Endodermal cell (in vitro differentiated cells): ENCODE results near the gene CC2D1A. TPM values are rescaled to one million over a fixed set of nuclear protein-coding genes. Genes with fewer than 3 reads are reported as not detected.

Source experiments
- DNase-seq: peaks from one replicate; pipeline ENCODE4 v3.0.0-alpha.2; 2017
- H3K27ac ChIP-seq: 2 replicates; pipeline ENCODE4 v1.5.1; 2013; ENCODE audit warnings: mild to moderate bottlenecking, low read depth, low read length, moderate library complexity
- H3K27me3 ChIP-seq: 2 replicates; pipeline ENCODE4 v1.6.1; 2013; ENCODE audit warnings: mild to moderate bottlenecking, low read length, moderate library complexity; ENCODE audit not compliant: insufficient read depth, control insufficient read depth, poor library complexity, severe bottlenecking
- H3K36me3 ChIP-seq: 2 replicates; pipeline ENCODE4 v1.7.0; 2013; ENCODE audit warnings: mild to moderate bottlenecking, low read length, moderate library complexity; ENCODE audit not compliant: control insufficient read depth, insufficient read depth
- H3K4me1 ChIP-seq: one replicate; pipeline ENCODE4 v1.7.0; 2013; ENCODE audit warnings: low read length; ENCODE audit not compliant: control insufficient read depth, insufficient read depth
- H3K4me3 ChIP-seq: 2 replicates; pipeline ENCODE4 v1.5.1; 2013; ENCODE audit warnings: mild to moderate bottlenecking, low read length, moderate library complexity
- H3K9ac ChIP-seq: 2 replicates; pipeline ENCODE4 v1.6.1; 2013; ENCODE audit warnings: mild to moderate bottlenecking, low read length, moderate library complexity; ENCODE audit not compliant: poor library complexity, severe bottlenecking; ENCODE audit errors: extremely low read depth
- H3K9me3 ChIP-seq: 2 replicates; pipeline ENCODE4 v1.6.1; 2013; ENCODE audit warnings: mild to moderate bottlenecking, low read length, moderate library complexity; ENCODE audit not compliant: control insufficient read depth
- H3K27ac Mint-ChIP-seq: 2 replicates; pipeline ENCODE4 v1.8.0; 2020; ENCODE audit warnings: mixed read lengths
- H3K27me3 Mint-ChIP-seq: 2 replicates; pipeline ENCODE4 v1.8.0; 2021; ENCODE audit warnings: mild to moderate bottlenecking, mixed read lengths; ENCODE audit not compliant: insufficient read depth
- H3K36me3 Mint-ChIP-seq: 2 replicates; pipeline ENCODE4 v1.8.0; 2020; ENCODE audit warnings: low read depth, mixed read lengths
- H3K4me1 Mint-ChIP-seq: 2 replicates; pipeline ENCODE4 v1.8.0; 2020; ENCODE audit warnings: mixed read lengths
- H3K4me3 Mint-ChIP-seq: 2 replicates; pipeline ENCODE4 v1.8.0; 2020; ENCODE audit warnings: mild to moderate bottlenecking, moderate library complexity, mixed read lengths
- H3K9me3 Mint-ChIP-seq: 2 replicates; pipeline ENCODE4 v1.8.0; 2020; ENCODE audit warnings: mild to moderate bottlenecking, mixed read lengths
- WGBS, 2 experiments: methylation state at CpG; one replicate each; pipeline versions ENCODE4 v1.1.5 to v1.1.7; 2013; ENCODE audit warnings: missing lambda C conversion rate in 2 of 2, mixed read lengths in 1 of 2; ENCODE audit not compliant: insufficient coverage in 1 of 2, insufficient read length in 1 of 2; 5-methylcytosine and 5-hydroxymethylcytosine counted together
- total RNA-seq, 2 donors: library from RNA; stranded (reverse); fragmentation: NEBNext Ultra II Directional in 1 of 2; extraction: Animal tissue kit (Norgen Biotek cat#: 25700) in 1 of 2; gene quantifications; 2 replicates in 1 of 2; 3 replicates in 1 of 2; pipeline ENCODE4 v1.2.1, GENCODE V29; 2021
- TF ChIP-seq, protein P1 (sequence below): fragments of 200-600 bp; sonication (generic); conservative IDR thresholded peaks from 2 replicates; pipeline ENCODE4 v1.5.0; 2021; ENCODE audit warnings: antibody characterized with exemption, mild to moderate bottlenecking

CC2D1A gene
- total RNA-seq, 2 donors from 2014 or later: 45.1 to 55.9 TPM

DNA sequence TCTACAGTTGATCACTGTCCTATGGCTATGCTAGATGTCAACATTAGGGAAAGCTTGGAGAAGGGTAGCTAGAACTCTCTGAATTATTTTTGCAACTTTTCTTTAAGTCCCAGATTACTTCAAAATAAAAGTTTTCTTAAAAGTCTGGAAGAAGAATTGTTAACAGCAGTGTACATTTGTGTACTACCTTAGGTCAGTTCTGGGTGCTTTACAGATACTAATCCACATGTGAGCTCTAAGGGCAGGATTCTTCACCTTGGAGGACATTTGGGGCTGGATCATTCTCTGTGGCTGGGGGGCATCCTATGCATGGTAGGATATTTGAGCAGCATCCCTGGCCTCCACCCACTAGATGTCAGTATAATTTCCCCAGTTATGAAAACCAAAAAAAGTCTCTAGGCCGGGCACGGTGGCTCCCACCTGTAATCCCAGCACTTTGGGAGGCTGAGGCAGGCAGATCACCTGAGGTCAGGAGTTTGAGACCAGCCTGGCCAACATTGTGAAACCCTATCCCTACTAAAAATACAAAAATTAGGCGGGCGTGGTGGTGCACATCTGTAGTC is 2.9 kb upstream of the CC2D1A start:
- DNase-seq: no peak
- WGBS, 2 experiments: 67 to 89% methylated on average over 2 to 4 of the region's 4 CpGs
- no peak overlapping the region for H3K4me3 ChIP-seq
- Mint-ChIP-seq H3K9me3 (no peaks in the 10 kb centered on the region), H3K27me3 (peaks cover 17% of the 10 kb centered on the region), H3K4me1 (peaks cover 8% of the 10 kb centered on the region), H3K27ac (no peak overlapping the region), H3K36me3 (no peaks in the 10 kb centered on the region), H3K4me3 (no peak overlapping the region)
- TF ChIP-seq, protein P1, sequence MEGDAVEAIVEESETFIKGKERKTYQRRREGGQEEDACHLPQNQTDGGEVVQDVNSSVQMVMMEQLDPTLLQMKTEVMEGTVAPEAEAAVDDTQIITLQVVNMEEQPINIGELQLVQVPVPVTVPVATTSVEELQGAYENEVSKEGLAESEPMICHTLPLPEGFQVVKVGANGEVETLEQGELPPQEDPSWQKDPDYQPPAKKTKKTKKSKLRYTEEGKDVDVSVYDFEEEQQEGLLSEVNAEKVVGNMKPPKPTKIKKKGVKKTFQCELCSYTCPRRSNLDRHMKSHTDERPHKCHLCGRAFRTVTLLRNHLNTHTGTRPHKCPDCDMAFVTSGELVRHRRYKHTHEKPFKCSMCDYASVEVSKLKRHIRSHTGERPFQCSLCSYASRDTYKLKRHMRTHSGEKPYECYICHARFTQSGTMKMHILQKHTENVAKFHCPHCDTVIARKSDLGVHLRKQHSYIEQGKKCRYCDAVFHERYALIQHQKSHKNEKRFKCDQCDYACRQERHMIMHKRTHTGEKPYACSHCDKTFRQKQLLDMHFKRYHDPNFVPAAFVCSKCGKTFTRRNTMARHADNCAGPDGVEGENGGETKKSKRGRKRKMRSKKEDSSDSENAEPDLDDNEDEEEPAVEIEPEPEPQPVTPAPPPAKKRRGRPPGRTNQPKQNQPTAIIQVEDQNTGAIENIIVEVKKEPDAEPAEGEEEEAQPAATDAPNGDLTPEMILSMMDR: peak; percentile 57
- no peaks in the 10 kb centered on the region for H3K9me3 ChIP-seq
- no peaks in the 10 kb centered on the region for H3K27me3 ChIP-seq
- no peak overlapping the region for H3K27ac ChIP-seq
- H3K9ac ChIP-seq: no peak overlapping the region
- no peaks in the 10 kb centered on the region for H3K4me1 ChIP-seq
- H3K36me3 ChIP-seq: no peaks in the 10 kb centered on the region

GRCh38 chr19:13906521-13906904 is 512 bp downstream of the CC2D1A start:
- DNase-seq: peak; percentile 61
- Mint-ChIP-seq H3K9me3 (no peaks in the 10 kb centered on the region), H3K4me1 (peaks cover 8% of the 10 kb centered on the region), H3K27me3 (peaks cover 17% of the 10 kb centered on the region), H3K27ac (peak overlapping the region; percentile 66), H3K4me3 (peak overlapping the region; percentile 74), H3K36me3 (peaks cover 19% of the 10 kb centered on the region)
- no peaks in the 10 kb centered on the region for H3K4me1 ChIP-seq
- WGBS, 2 experiments: 24 to 39% methylated on average over 5 to 13 of the region's 13 CpGs
- peaks cover 16% of the 10 kb centered on the region for H3K36me3 ChIP-seq
- H3K27me3 ChIP-seq: no peaks in the 10 kb centered on the region
- no peaks in the 10 kb centered on the region for H3K9me3 ChIP-seq
- TF ChIP-seq, protein P1: no peak
- no peak overlapping the region for H3K27ac ChIP-seq
- H3K4me3 ChIP-seq: peak overlapping the region; percentile 87
- H3K9ac ChIP-seq: peak overlapping the region; percentile 53

DNA sequence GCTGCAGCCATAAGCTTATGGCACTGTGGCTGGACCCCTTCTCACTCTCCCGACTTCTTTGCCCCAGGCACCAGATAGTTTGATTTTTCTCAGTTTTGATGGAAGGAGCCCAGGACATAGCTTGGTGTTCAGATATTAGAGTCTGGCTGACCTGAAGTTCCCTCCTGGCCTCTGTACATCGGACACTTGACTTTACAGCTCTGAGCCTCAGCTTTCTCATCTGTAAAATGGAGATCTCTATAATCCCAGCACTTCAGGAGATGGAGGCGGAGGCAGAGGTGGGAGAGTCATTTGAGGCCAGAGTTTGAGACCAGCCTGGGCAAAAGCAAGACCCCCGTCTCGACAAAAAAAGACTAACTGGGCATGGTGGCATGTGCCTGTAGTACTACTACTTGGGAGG is 909 bp downstream of the CC2D1A start:
- Mint-ChIP-seq H3K4me3 (peak overlapping the region; percentile 74), H3K27ac (peak overlapping the region; percentile 66)
- WGBS, 2 experiments: 94 to 100% methylated on average over 3 to 5 of the region's 5 CpGs

More for the DNA sequence above, 909 bp downstream of the CC2D1A start:
- Histone ChIP-seq H3K4me1 (no peaks in the 10 kb centered on the region), H3K36me3 (peaks cover 17% of the 10 kb centered on the region), H3K4me3 (peak overlapping the region; percentile 87), H3K27me3 (no peaks in the 10 kb centered on the region), H3K27ac (no peak overlapping the region), H3K9ac (peak overlapping the region; percentile 53), H3K9me3 (no peaks in the 10 kb centered on the region)
- H3K36me3 Mint-ChIP-seq: peaks cover 20% of the 10 kb centered on the region
- peaks cover 8% of the 10 kb centered on the region for H3K4me1 Mint-ChIP-seq
- TF ChIP-seq, protein P1: no peak
- peaks cover 17% of the 10 kb centered on the region for H3K27me3 Mint-ChIP-seq
- no peak for DNase-seq
- H3K9me3 Mint-ChIP-seq: no peaks in the 10 kb centered on the region
